NB4 (cell line): ENCODE results near the gene ETV6.

Experiments
- CTCF ChIP-seq: IDR thresholded peaks from one replicate; pipeline ENCODE4 v1.5.1; 2012; ENCODE audit warnings: low read depth, low read length
- MAX ChIP-seq: IDR thresholded peaks from 2 replicates; pipeline ENCODE4 v1.6.1; 2011; ENCODE audit warnings: low read depth, low read length
- MYC ChIP-seq: IDR thresholded peaks from 2 replicates; pipeline ENCODE4 v1.6.1; 2011; ENCODE audit warnings: low read depth, low read length
- POLR2A ChIP-seq: IDR thresholded peaks from 2 replicates; pipeline ENCODE4 v1.6.1; 2011; ENCODE audit warnings: mild to moderate bottlenecking; ENCODE audit not compliant: insufficient read length; ENCODE audit errors: extremely low read depth

- TF ChIP-seq CTCF (no peak), POLR2A (no peak), MYC (no peak), MAX (no peak)
These were observed 173.6 kb downstream of the ETV6 start for GRCh38 chr12:11823043-11823442.
